Pancreas (tissue), 10 donors: ENCODE measurements around the gene CDR2L. TPM values are rescaled to one million over a fixed set of nuclear protein-coding genes. Genes with fewer than 3 reads are reported as not detected.

ENCODE experiments used
- ATAC-seq, 4 donors: fragments of 200-7000 bp; cut with Tn5 transposase; one replicate each; pipeline versions ENCODE4 v1.8.0 to v1.9.1; 2020; ENCODE audit warnings: mild to moderate bottlenecking in 4 of 4, moderate library complexity in 4 of 4
- DNase-seq, 6 donors: peaks; one replicate each; pipeline ENCODE4 v3.0.0-alpha.2; 2020
- FAIRE-seq: peaks from 2 replicates; lab custom pipeline; 2012; peaks lifted over from hg19 to GRCh38; lab: Jason Lieb, UNC
- H3K27ac ChIP-seq, 4 donors: fragments of 200-600 bp; sonication (generic); 1 replicate in 3 of 4; 2 replicates in 1 of 4; pipeline versions ENCODE4 v1.5.0 to v1.8.0; 2020
- H3K27me3 ChIP-seq, 4 donors: fragments of 200-600 bp; one replicate each; pipeline ENCODE4 v1.8.0; 2021
- H3K36me3 ChIP-seq, 3 donors: fragments of 200-600 bp; sonication (generic) in 1 of 3; one replicate each; pipeline versions ENCODE4 v1.5.0 to v1.8.0; 2020 to 2021
- H3K4me1 ChIP-seq, 3 donors: fragments of 200-600 bp; one replicate each; pipeline ENCODE4 v1.8.0; 2021
- H3K4me3 ChIP-seq, 4 donors: fragments of 200-600 bp; sonication (generic) in 2 of 4; one replicate each; pipeline versions ENCODE4 v1.5.0 to v1.8.0; 2020 to 2021
- H3K9me3 ChIP-seq, 4 donors: fragments of 200-600 bp; one replicate each; pipeline ENCODE4 v1.8.0; 2021
- CTCF ChIP-seq, 4 donors: fragments of 200-600 bp; sonication (generic) in 3 of 4; IDR thresholded peaks; one replicate each; pipeline versions ENCODE4 v1.5.0 to v1.8.0; 2021; ENCODE audit warnings: antibody characterized with exemption in 4 of 4
- WGBS, 2 donors: extraction: QIAGEN DNeasy Blood & Tissue Kit; methylation state at CpG; one replicate each; pipeline ENCODE4 v1.1.7; 2013; 5-methylcytosine and 5-hydroxymethylcytosine counted together
- intact Hi-C, 3 donors: fragments of 100-400 bp; cut with DNase I; formaldehyde crosslinking; loops; one replicate each; pipeline versions ENCODE4 v1.11.1 to v1.14.2; 2022
- polyA plus RNA-seq, 2 donors: library from polyadenylated mRNA; stranded (reverse); fragments of 200-250 nt; gene quantifications; one replicate each; pipeline ENCODE4 v1.2.3, GENCODE V29; 2013
- total RNA-seq, 6 donors: library from RNA; stranded (reverse); fragmentation: NEBNext Ultra II Directional in 4 of 6; extraction: Animal tissue kit (Norgen Biotek cat#: 25700) in 4 of 6; gene quantifications; one replicate each; pipeline versions ENCODE4 v1.2.1 to v1.2.4, GENCODE V29; 2021 to 2023
- donor health status: healthy with polysubstance abuse.
- donor health status: DM: no; HTN: no; CAD: no; lungs with moderate emphysema.
- donor health status: DM: no; HTN: no; CAD: no.
- donor health status: control.
- donor health status: control.
- donor health status: Bipolar disorder and iron deficiency.
- donor health status: DM: yes; HTN: yes; CAD: no.
- donor health status: DM: no; HTN: no; CAD: no.
- donor health status: DM: no; HTN: no; CAD: no.
- donor health status: DM: yes; HTN: yes; CAD: no.

The CDR2L gene
- total and polyA plus RNA-seq, 8 donors, result 2.3 to 11.2 (median 4.1) TPM

- Histone ChIP-seq H3K36me3 (no peaks in the 10 kb centered on the region), H3K4me3 (no peak overlapping the region), H3K27ac (no peak overlapping the region), H3K9me3 (no peaks in the 10 kb centered on the region), H3K27me3 (no peaks in the 10 kb centered on the region), H3K4me1 (peaks cover 5 to 11% (median 9%) of the 10 kb centered on the region in 3 donors)
- WGBS, 2 donors, result 88 to 98% methylated on average over 3 of the region's 3 CpGs
- ATAC-seq (no peak), DNase-seq (no peak), FAIRE-seq (no peak)
- intact Hi-C loops, result no loop called here
- no peak for TF ChIP-seq CTCF (IDR thresholded peaks at IDR 0.05)
These were observed 1.2 kb upstream of the CDR2L start for GRCh38 chr17:74986206-74986576.

- no peaks in the 10 kb centered on the region for H3K27me3 ChIP-seq
- DNase-seq (peak in 5 of 6 donors; percentile 51 to 81 (median 68)), ATAC-seq (peak; percentile 57 to 72 (median 60)), FAIRE-seq (no peak)
- no peaks in the 10 kb centered on the region for H3K9me3 ChIP-seq
- H3K4me3 ChIP-seq, result peak overlapping the region; percentile 63 to 77 (median 74)
- no peak for TF ChIP-seq CTCF (IDR thresholded peaks at IDR 0.05)
- WGBS, 2 donors, result 3 to 8% methylated on average over 34 to 76 of the region's 76 CpGs
- no peaks in the 10 kb centered on the region for H3K36me3 ChIP-seq
- H3K4me1 ChIP-seq, result peaks cover 4 to 16% (median 5%) of the 10 kb centered on the region in 3 donors
- H3K27ac ChIP-seq, result peak overlapping the region; percentile 68 to 88 (median 75)
- intact Hi-C loops, result no loop called here
These were observed 678 bp downstream of the CDR2L start for GRCh38 chr17:74987909-74988711.

- no peak for TF ChIP-seq CTCF (IDR thresholded peaks at IDR 0.05)
- Histone ChIP-seq H3K36me3 (no peaks in the 10 kb centered on the region), H3K9me3 (no peaks in the 10 kb centered on the region), H3K4me1 (peaks cover 4 to 28% (median 5%) of the 10 kb centered on the region in 3 donors), H3K27ac (peak overlapping the region; percentile 17 to 85 (median 78)), H3K4me3 (no peak overlapping the region), H3K27me3 (no peaks in the 10 kb centered on the region)
- DNase-seq (no peak), FAIRE-seq (no peak), ATAC-seq (no peak)
- intact Hi-C loops, result no loop called here
- WGBS, 2 donors, result 81 to 94% methylated on average over 7 to 10 of the region's 10 CpGs
These were observed 3.2 kb downstream of the CDR2L start for GRCh38 chr17:74990581-74991105.

- Histone ChIP-seq H3K4me3 (no peak overlapping the region), H3K4me1 (peaks cover 0 to 24% (median 4%) of the 10 kb centered on the region in 3 donors), H3K27ac (peak overlapping the region; percentile 73 to 85 (median 80)), H3K36me3 (no peaks in the 10 kb centered on the region), H3K27me3 (no peaks in the 10 kb centered on the region), H3K9me3 (no peaks in the 10 kb centered on the region)
- intact Hi-C loops, result no loop called here
- WGBS, 2 donors, result 36 to 40% methylated on average over 2 of the region's 2 CpGs
- no peak for TF ChIP-seq CTCF (IDR thresholded peaks at IDR 0.05)
- peak in 2 of 4 donors; percentile 4 for ATAC-seq
- FAIRE-seq, result no peak
- no peak for DNase-seq
These were observed 4.8 kb downstream of the CDR2L start for GRCh38 chr17:74992223-74992622.

GRCh38 chr17:74994440-74994839 is 7.0 kb downstream of the CDR2L start:
- H3K36me3 ChIP-seq, result no peaks in the 10 kb centered on the region
- no peak for TF ChIP-seq CTCF (IDR thresholded peaks at IDR 0.05)
- H3K4me3 ChIP-seq, result no peak overlapping the region
- no peak for DNase-seq
- H3K27ac ChIP-seq, result peak overlapping the region in 3 of 4 donors; percentile 37 to 85 (median 83)
- intact Hi-C loops, result no loop called here
- peaks cover 0 to 23% (median 4%) of the 10 kb centered on the region in 3 donors for H3K4me1 ChIP-seq
- ATAC-seq, result no peak
- no peaks in the 10 kb centered on the region for H3K9me3 ChIP-seq
- FAIRE-seq, result no peak
- WGBS, 2 donors, result 63 to 75% methylated on average over 7 of the region's 7 CpGs
- H3K27me3 ChIP-seq, result no peaks in the 10 kb centered on the region
